H9 (cell line): Measurements from ENCODE around the gene GPRC5A. TPM values are rescaled to one million over a fixed set of nuclear protein-coding genes. Genes with fewer than 3 reads are reported as not detected.

Source experiments
- DNase-seq: peaks from one replicate; pipeline ENCODE4 v3.0.0-alpha.2; 2017
- H2AFZ ChIP-seq: one replicate; pipeline ENCODE4 v1.6.1; 2013; ENCODE audit warnings: mild to moderate bottlenecking, low read length, control low read depth, moderate library complexity
- H2AK5ac ChIP-seq: 2 replicates; pipeline ENCODE4 v1.6.1; 2013; ENCODE audit warnings: low read length, control low read depth, mixed read lengths; ENCODE audit not compliant: insufficient read length
- H2BK120ac ChIP-seq: one replicate; pipeline ENCODE4 v1.6.1; 2013; ENCODE audit warnings: low read depth, mild to moderate bottlenecking, low read length, control low read depth, inconsistent platforms; ENCODE audit not compliant: poor library complexity, severe bottlenecking
- H2BK12ac ChIP-seq: 2 replicates; pipeline ENCODE4 v1.6.1; 2013; ENCODE audit warnings: low read length, control low read depth, mixed read lengths, low read depth; ENCODE audit not compliant: insufficient read length
- H2BK15ac ChIP-seq: 2 replicates; pipeline ENCODE4 v1.6.1; 2013; ENCODE audit warnings: low read depth, low read length, control low read depth
- H2BK20ac ChIP-seq: one replicate; pipeline ENCODE4 v1.6.1; 2013; ENCODE audit warnings: low read depth, mild to moderate bottlenecking, low read length, control low read depth, inconsistent platforms; ENCODE audit not compliant: poor library complexity, severe bottlenecking
- H2BK5ac ChIP-seq: 2 replicates; pipeline ENCODE4 v1.6.1; 2013; ENCODE audit warnings: low read length, control low read depth, mixed read lengths; ENCODE audit not compliant: insufficient read length
- H3K14ac ChIP-seq: 2 replicates; pipeline ENCODE4 v1.6.1; 2013; ENCODE audit warnings: low read length, control low read depth; ENCODE audit not compliant: insufficient read depth
- H3K18ac ChIP-seq: 2 replicates; pipeline ENCODE4 v1.6.1; 2013; ENCODE audit warnings: low read depth, mild to moderate bottlenecking, mixed read lengths, low read length, control low read depth; ENCODE audit not compliant: insufficient read length
- H3K23ac ChIP-seq: 2 replicates; pipeline ENCODE4 v1.6.1; 2013; ENCODE audit warnings: low read length, control low read depth, mixed read lengths, low read depth; ENCODE audit not compliant: insufficient read length
- H3K23me2 ChIP-seq: 2 replicates; pipeline ENCODE4 v1.6.1; 2013; ENCODE audit warnings: low read depth, mild to moderate bottlenecking, mixed read lengths, low read length, control low read depth; ENCODE audit not compliant: insufficient read length, poor library complexity, severe bottlenecking
- H3K27ac ChIP-seq: 2 replicates; pipeline ENCODE4 v1.5.1; 2013; ENCODE audit warnings: low read length, control low read depth, mixed read lengths, low read depth; ENCODE audit not compliant: insufficient read length
- H3K27me3 ChIP-seq: 2 replicates; pipeline ENCODE4 v1.6.1; 2013; ENCODE audit warnings: low read length, control low read depth, inconsistent platforms; ENCODE audit not compliant: insufficient read depth
- H3K4ac ChIP-seq: 2 replicates; pipeline ENCODE4 v1.6.1; 2013; ENCODE audit warnings: low read depth, mild to moderate bottlenecking, control low read depth, inconsistent platforms, low read length, moderate library complexity
- H3K4me1 ChIP-seq: 2 replicates; pipeline ENCODE4 v1.6.1; 2013; ENCODE audit warnings: low read length, control low read depth, inconsistent platforms; ENCODE audit not compliant: insufficient read depth
- H3K4me2 ChIP-seq: 2 replicates; pipeline ENCODE4 v1.6.1; 2013; ENCODE audit warnings: low read length, control low read depth, mixed read lengths; ENCODE audit not compliant: insufficient read length, insufficient read depth
- H3K56ac ChIP-seq: 2 replicates; pipeline ENCODE4 v1.6.1; 2013; ENCODE audit warnings: low read depth, mild to moderate bottlenecking, mixed read lengths, low read length, control low read depth; ENCODE audit not compliant: insufficient read length
- H3K79me1 ChIP-seq: 2 replicates; pipeline ENCODE4 v1.6.1; 2013; ENCODE audit warnings: low read depth, mild to moderate bottlenecking, moderate library complexity, low read length, control low read depth, inconsistent platforms; ENCODE audit not compliant: insufficient read depth, poor library complexity, severe bottlenecking
- H3K79me2 ChIP-seq: 2 replicates; pipeline ENCODE4 v1.6.1; 2013; ENCODE audit warnings: low read length, control low read depth, inconsistent platforms; ENCODE audit not compliant: insufficient read depth
- H3K9ac ChIP-seq: 2 replicates; pipeline ENCODE4 v1.6.1; 2013; ENCODE audit warnings: low read length, control low read depth, mixed read lengths; ENCODE audit not compliant: insufficient read length; ENCODE audit errors: extremely low read depth
- H3K9me3 ChIP-seq: one replicate; pipeline ENCODE4 v1.6.1; 2013; ENCODE audit warnings: low read depth, low read length, inconsistent platforms; ENCODE audit not compliant: control insufficient read depth
- H3T11ph ChIP-seq: one replicate; pipeline ENCODE4 v1.6.1; 2013; ENCODE audit warnings: mild to moderate bottlenecking, low read length, control low read depth, inconsistent platforms
- H4K20me1 ChIP-seq: one replicate; pipeline ENCODE4 v1.6.1; 2013; ENCODE audit not compliant: control insufficient read depth, insufficient read length, insufficient read depth
- H4K5ac ChIP-seq: 2 replicates; pipeline ENCODE4 v1.6.1; 2013; ENCODE audit warnings: low read depth, mild to moderate bottlenecking, mixed read lengths, low read length, control low read depth; ENCODE audit not compliant: insufficient read length
- H4K8ac ChIP-seq: replicated peaks from 2 replicates; pipeline ENCODE4 v1.6.1; 2013; ENCODE audit warnings: low read length, control low read depth, mixed read lengths, low read depth; ENCODE audit not compliant: insufficient read length
- H4K91ac ChIP-seq: 2 replicates; pipeline ENCODE4 v1.6.1; 2013; ENCODE audit warnings: low read depth, mild to moderate bottlenecking, moderate library complexity, mixed read lengths, low read length, control low read depth; ENCODE audit not compliant: insufficient read length
- H3K27ac Mint-ChIP-seq, 3 experiments: 2 replicates in 2 of 3; 3 replicates in 1 of 3; pipeline ENCODE4 v1.8.0; 2020 to 2021; ENCODE audit warnings: mixed read lengths in 3 of 3, mild to moderate bottlenecking in 1 of 3, moderate library complexity in 1 of 3
- H3K27me3 Mint-ChIP-seq: 2 replicates; pipeline ENCODE4 v1.8.0; 2021; ENCODE audit warnings: low read depth, mild to moderate bottlenecking, moderate library complexity, mixed read lengths
- H3K36me3 Mint-ChIP-seq, 3 experiments: 2 replicates in 2 of 3; 3 replicates in 1 of 3; pipeline ENCODE4 v1.8.0; 2020 to 2021; ENCODE audit warnings: low read depth in 3 of 3, mixed read lengths in 3 of 3; ENCODE audit not compliant: insufficient read depth in 1 of 3
- H3K4me1 Mint-ChIP-seq, 2 experiments: 2 replicates each; pipeline ENCODE4 v1.8.0; 2020; ENCODE audit warnings: mixed read lengths in 2 of 2
- H3K4me3 Mint-ChIP-seq, 2 experiments: 2 replicates in 1 of 2; 3 replicates in 1 of 2; pipeline ENCODE4 v1.8.0; 2020 to 2021; ENCODE audit warnings: mild to moderate bottlenecking in 2 of 2, mixed read lengths in 2 of 2, moderate library complexity in 1 of 2
- H3K9me3 Mint-ChIP-seq, 2 experiments: 2 replicates in 1 of 2; 3 replicates in 1 of 2; pipeline ENCODE4 v1.8.0; 2020; ENCODE audit warnings: mild to moderate bottlenecking in 2 of 2, mixed read lengths in 2 of 2, moderate library complexity in 1 of 2
- CTCF ChIP-seq: fragments of 200-600 bp; sonication (generic); conservative IDR thresholded peaks from 3 replicates; pipeline ENCODE4 v1.8.0; 2021; ENCODE audit warnings: antibody characterized with exemption, mild to moderate bottlenecking
- WGBS: extraction: QIAGEN DNeasy Blood & Tissue Kit; methylation state at CpG from one replicate; pipeline ENCODE4 v1.1.7; 2013; ENCODE audit warnings: missing lambda C conversion rate, low lambda C conversion rate, mixed read lengths; ENCODE audit not compliant: insufficient read length; ENCODE audit errors: extremely low coverage; 5-methylcytosine and 5-hydroxymethylcytosine counted together
- total RNA-seq: library from RNA; stranded (reverse); gene quantifications from 2 replicates; pipeline ENCODE4 v1.2.1, GENCODE V29; 2021

Gene GPRC5A
- total RNA-seq, 1 experiment from 2014 or later: 0.09 TPM

- no peaks in the 10 kb centered on the region for H3K27me3 Mint-ChIP-seq
Observed at GRCh38 chr12:12936983-12937491, 45.7 kb downstream of the GPRC5A start.

More at GRCh38 chr12:12936983-12937491, 45.7 kb downstream of the GPRC5A start:
- no peak overlapping the region for H3K27ac ChIP-seq
- no peaks in the 10 kb centered on the region for H3K4me1 ChIP-seq
- no peak overlapping the region for H2AFZ ChIP-seq
- TF ChIP-seq CTCF: no peak
- H3K23me2 ChIP-seq: no peaks in the 10 kb centered on the region
- H2BK120ac ChIP-seq: no peak overlapping the region
- H3T11ph ChIP-seq: no peak overlapping the region
- no peak for DNase-seq
- H2BK5ac ChIP-seq: no peak overlapping the region
- Mint-ChIP-seq H3K27ac (no peak overlapping the region; a peak in 1 of 7 replicates), H3K4me3 (no peak overlapping the region), H3K9me3 (no peaks in the 10 kb centered on the region), H3K4me1 (peaks cover 2 to 8% of the 10 kb centered on the region in 2 experiments; a peak in 2 of 4 replicates), H3K36me3 (no peaks in the 10 kb centered on the region)
- no CpG with 5 or more reads among the region's 11 CpGs for WGBS
- no peaks in the 10 kb centered on the region for H4K20me1 ChIP-seq
- no peak overlapping the region for H3K14ac ChIP-seq
- H3K9me3 ChIP-seq: no peaks in the 10 kb centered on the region
- no peak overlapping the region for H3K56ac ChIP-seq
- no peak overlapping the region for H3K23ac ChIP-seq
- H2BK15ac ChIP-seq: no peak overlapping the region
- H2BK12ac ChIP-seq: no peak overlapping the region
- H3K27me3 ChIP-seq: no peaks in the 10 kb centered on the region
- H4K91ac ChIP-seq: no peak overlapping the region
- no peak overlapping the region for H4K8ac ChIP-seq
- H3K4ac ChIP-seq: no peak overlapping the region
- H2BK20ac ChIP-seq: no peak overlapping the region
- H3K4me2 ChIP-seq: no peak overlapping the region
- H4K5ac ChIP-seq: no peak overlapping the region
- no peak overlapping the region for H2AK5ac ChIP-seq
- no peaks in the 10 kb centered on the region for H3K79me2 ChIP-seq
- no peak overlapping the region for H3K9ac ChIP-seq
- H3K18ac ChIP-seq: no peak overlapping the region
- H3K79me1 ChIP-seq: no peaks in the 10 kb centered on the region
